SK-N-SH (cell line): Measurements from ENCODE around the gene FBLIM1. TPM values are rescaled to one million over a fixed set of nuclear protein-coding genes. Genes with fewer than 3 reads are reported as not detected.

Source experiments
- CTCF ChIA-PET: fragments of 300-600, 350-600 bp; formaldehyde crosslinking; extraction: SDS; loops from one replicate; lab custom pipeline; 2021; lab: Yijun Ruan, JAX
- POLR2A ChIA-PET: fragments of 350-600 bp; sonication (Branson Sonifier 250); formaldehyde crosslinking; extraction: SDS; loops from one replicate; lab custom pipeline; 2020; ENCODE audit warnings: antibody characterized with exemption, inconsistent platforms; lab: Yijun Ruan, JAX
- DNase-seq: peaks from one replicate; pipeline ENCODE4 v3.0.0; 2012
- H2AFZ ChIP-seq: fragments of 200-600 bp; sonication (generic); 2 replicates; pipeline ENCODE4 v1.8.1; 2016; ENCODE audit warnings: antibody characterized with exemption, mild to moderate bottlenecking, low read depth
- H3F3A ChIP-seq: fragments of 200-600 bp; sonication (generic); replicated peaks from 2 replicates; pipeline ENCODE3; 2016; ENCODE audit warnings: antibody characterized with exemption, mild to moderate bottlenecking; ENCODE audit not compliant: insufficient read depth
- H3K27ac ChIP-seq, 2 experiments: fragments of 200-500 bp in 1 of 2; fragments of 200-600 bp in 1 of 2; sonication (Bioruptor generic) in 1 of 2; sonication (generic), shearing (Covaris generic) in 1 of 2; 2 replicates each; pipeline versions ENCODE4 v1.5.1 to v1.6.1; 2014 to 2016; ENCODE audit warnings: low read depth in 2 of 2, inconsistent platforms in 1 of 2, low read length in 1 of 2, mild to moderate bottlenecking in 1 of 2, mixed read lengths in 1 of 2
- H3K27me3 ChIP-seq: fragments of 200-600 bp; sonication (generic), shearing (Covaris generic); 2 replicates; pipeline ENCODE4 v1.6.1; 2016; ENCODE audit warnings: mixed run types; ENCODE audit not compliant: insufficient read depth
- H3K36me3 ChIP-seq, 2 experiments: fragments of 200-500 bp in 1 of 2; fragments of 200-600 bp in 1 of 2; sonication (Bioruptor generic) in 1 of 2; sonication (generic) in 1 of 2; replicated peaks in 1 of 2; 2 replicates each; pipeline versions ENCODE3 to v1.5.1; 2014 to 2016; ENCODE audit warnings: low read length in 1 of 2, mild to moderate bottlenecking in 1 of 2; ENCODE audit not compliant: insufficient read depth in 2 of 2, control insufficient read depth in 1 of 2
- H3K4me1 ChIP-seq, 2 experiments: fragments of 200-500 bp in 1 of 2; fragments of 200-600 bp in 1 of 2; sonication (Bioruptor generic) in 1 of 2; sonication (generic), shearing (Covaris generic) in 1 of 2; 2 replicates each; pipeline versions ENCODE4 v1.5.1 to v1.6.1; 2014 to 2016; ENCODE audit warnings: low read depth in 1 of 2, low read length in 1 of 2, mixed run types in 1 of 2; ENCODE audit not compliant: insufficient read depth in 2 of 2, control insufficient read depth in 1 of 2
- H3K4me2 ChIP-seq: fragments of 200-600 bp; sonication (generic), shearing (Covaris generic); 2 replicates; pipeline ENCODE4 v1.6.1; 2017; ENCODE audit warnings: mixed run types
- H3K4me3 ChIP-seq, 2 experiments: fragments of 200-500 bp in 1 of 2; fragments of 200-600 bp in 1 of 2; sonication (Bioruptor generic) in 1 of 2; sonication (generic), shearing (Covaris generic) in 1 of 2; 2 replicates each; pipeline versions ENCODE4 v1.5.1 to v1.8.1; 2014 to 2016; ENCODE audit warnings: low read depth in 2 of 2, inconsistent platforms in 1 of 2, low read length in 1 of 2, mild to moderate bottlenecking in 1 of 2, mixed read lengths in 1 of 2, moderate library complexity in 1 of 2
- H3K79me2 ChIP-seq: fragments of 200-600 bp; sonication (generic); 2 replicates; pipeline ENCODE4 v1.8.1; 2017; ENCODE audit warnings: mild to moderate bottlenecking; ENCODE audit not compliant: insufficient read depth
- H3K9ac ChIP-seq: fragments of 200-600 bp; sonication (generic); 2 replicates; pipeline ENCODE4 v1.6.1; 2017; ENCODE audit warnings: mixed run types
- H3K9me2 ChIP-seq: fragments of 200-600 bp; sonication (generic); 2 replicates; pipeline ENCODE4 v1.6.1; 2017; ENCODE audit warnings: mixed run types
- H3K9me3 ChIP-seq: fragments of 200-600 bp; sonication (generic); 2 replicates; pipeline ENCODE4 v1.6.1; 2017; ENCODE audit warnings: mixed run types, mild to moderate bottlenecking, moderate library complexity
- H4K20me1 ChIP-seq: fragments of 200-600 bp; sonication (generic); 2 replicates; pipeline ENCODE4 v1.6.1; 2017; ENCODE audit warnings: mild to moderate bottlenecking, mixed run types; ENCODE audit not compliant: insufficient read depth
- CTCF ChIP-seq: fragments of 200-600 bp; sonication (generic); IDR thresholded peaks from 2 replicates; pipeline ENCODE4 v1.6.1; 2017; ENCODE audit warnings: antibody characterized with exemption, mild to moderate bottlenecking, moderate library complexity
- EZH2phosphoT487 ChIP-seq: fragments of 200-600 bp; sonication (generic); IDR thresholded peaks from 2 replicates; pipeline ENCODE4 v1.6.1; 2017; ENCODE audit warnings: low read depth, mixed run types, mild to moderate bottlenecking, antibody characterized with exemption, moderate library complexity, borderline replicate concordance
- FOSL2 ChIP-seq: IDR thresholded peaks from 2 replicates; pipeline ENCODE4 v1.4.0; 2012; ENCODE audit warnings: low read depth, mild to moderate bottlenecking, moderate library complexity, borderline replicate concordance
- FOXJ3 ChIP-seq: sonication (generic); formaldehyde crosslinking; IDR thresholded peaks from 2 replicates; pipeline ENCODE4 v1.5.1; 2020; ENCODE audit warnings: mild to moderate bottlenecking, missing genetic modification reagents
- FOXM1 ChIP-seq: IDR thresholded peaks from 2 replicates; pipeline ENCODE4 v1.4.0; 2012; ENCODE audit warnings: low read depth, mild to moderate bottlenecking
- GABPA ChIP-seq: IDR thresholded peaks from 2 replicates; pipeline ENCODE4 v1.4.0; 2012; ENCODE audit warnings: low read depth, mild to moderate bottlenecking
- MEF2A ChIP-seq: IDR thresholded peaks from 2 replicates; pipeline ENCODE4 v1.4.0; 2012; ENCODE audit warnings: low read depth, borderline replicate concordance
- MXI1 ChIP-seq: IDR thresholded peaks from 2 replicates; pipeline ENCODE4 v1.6.1; 2012; ENCODE audit warnings: mild to moderate bottlenecking, low read depth, low read length, improper control_type of control experiment
- NFIC ChIP-seq: IDR thresholded peaks from 2 replicates; pipeline ENCODE4 v1.4.0; 2012; ENCODE audit warnings: borderline replicate concordance
- PBX3 ChIP-seq: IDR thresholded peaks from 2 replicates; pipeline ENCODE4; 2012
- RAD21 ChIP-seq: IDR thresholded peaks from 2 replicates; pipeline ENCODE4 v1.6.1; 2012; ENCODE audit warnings: mild to moderate bottlenecking, low read length
- REST ChIP-seq: IDR thresholded peaks from 2 replicates; pipeline ENCODE4 v1.6.1; 2012; ENCODE audit warnings: mild to moderate bottlenecking, low read depth, low read length, moderate library complexity
- RXRA ChIP-seq: IDR thresholded peaks from 2 replicates; pipeline ENCODE4 v1.4.0; 2012; ENCODE audit warnings: low read depth, mild to moderate bottlenecking, borderline replicate concordance
- SMC3 ChIP-seq: IDR thresholded peaks from 2 replicates; pipeline ENCODE4 v1.6.1; 2012; ENCODE audit warnings: low read depth, low read length, improper control_type of control experiment
- TCF12 ChIP-seq: IDR thresholded peaks from 2 replicates; pipeline ENCODE4 v1.4.0; 2012
- TEAD4 ChIP-seq: IDR thresholded peaks from 2 replicates; pipeline ENCODE4 v1.4.0; 2012; ENCODE audit warnings: mild to moderate bottlenecking, borderline replicate concordance; ENCODE audit not compliant: insufficient read depth
- YY1 ChIP-seq: IDR thresholded peaks from 2 replicates; pipeline ENCODE4 v1.4.0; 2012; ENCODE audit warnings: low read depth, mild to moderate bottlenecking
- WGBS: methylation state at CpG from one replicate; pipeline ENCODE4 v1.1.6; 2017; ENCODE audit warnings: low lambda C conversion rate; 5-methylcytosine and 5-hydroxymethylcytosine counted together
- polyA plus RNA-seq, 3 experiments: library from polyadenylated mRNA; depleted of rRNA; stranded (reverse); fragments of >200 nt; gene quantifications; 2 replicates each; pipeline ENCODE4 v1.2.3, GENCODE V29; 2012
- TF ChIP-seq, protein P1 (sequence below): IDR thresholded peaks from 2 replicates; pipeline ENCODE4 v1.4.0; 2012; ENCODE audit warnings: low read depth
- TF ChIP-seq, protein P2 (sequence below): IDR thresholded peaks from 2 replicates; pipeline ENCODE4 v1.4.0; 2012; ENCODE audit warnings: low read depth, borderline replicate concordance
- TF ChIP-seq, protein P3 (sequence below): fragments of 150-350 bp; IDR thresholded peaks from 2 replicates; pipeline ENCODE4 v1.6.1; 2017; ENCODE audit warnings: antibody characterized with exemption, low read length, low read depth, borderline replicate concordance

Gene FBLIM1
- polyA plus RNA-seq, 1 of the 3 experiments (the other 2 are of a cell fraction): 89.8 TPM

GRCh38 chr1:15727424-15727823, 31.2 kb upstream of the FBLIM1 start (continued):
- TF ChIP-seq GABPA (no peak), NFIC (no peak), RXRA (no peak)
- TF ChIP-seq, protein P1, sequence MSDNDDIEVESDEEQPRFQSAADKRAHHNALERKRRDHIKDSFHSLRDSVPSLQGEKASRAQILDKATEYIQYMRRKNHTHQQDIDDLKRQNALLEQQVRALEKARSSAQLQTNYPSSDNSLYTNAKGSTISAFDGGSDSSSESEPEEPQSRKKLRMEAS: no peak
- TF ChIP-seq, protein P2, sequence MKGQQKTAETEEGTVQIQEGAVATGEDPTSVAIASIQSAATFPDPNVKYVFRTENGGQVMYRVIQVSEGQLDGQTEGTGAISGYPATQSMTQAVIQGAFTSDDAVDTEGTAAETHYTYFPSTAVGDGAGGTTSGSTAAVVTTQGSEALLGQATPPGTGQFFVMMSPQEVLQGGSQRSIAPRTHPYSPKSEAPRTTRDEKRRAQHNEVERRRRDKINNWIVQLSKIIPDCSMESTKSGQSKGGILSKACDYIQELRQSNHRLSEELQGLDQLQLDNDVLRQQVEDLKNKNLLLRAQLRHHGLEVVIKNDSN: no peak
- TF ChIP-seq, all 33 proteins: peak for 0

GRCh38 chr1:15727866-15728534, 30.6 kb upstream of the FBLIM1 start:
- H3K27ac ChIP-seq: no peak overlapping the region
- H3K27me3 ChIP-seq: no peaks in the 10 kb centered on the region
- no peak overlapping the region for H3K4me3 ChIP-seq
- H3K9me3 ChIP-seq: no peaks in the 10 kb centered on the region
- no peaks in the 10 kb centered on the region for H3K4me1 ChIP-seq
- H3K4me2 ChIP-seq: no peak overlapping the region
- H3F3A ChIP-seq: no peaks in the 10 kb centered on the region
- 97% methylated on average over 6 of the region's 23 CpGs for WGBS
- ChIA-PET CTCF (interaction anchor here (1.2 kb wide), 1 partner anchor 22 kb away, joined by 3 read pairs; no protein-coding TSS in a partner anchor), POLR2A (interaction anchor here (1.2 kb wide), 1 partner anchor 10 kb away, joined by 3 read pairs; no protein-coding TSS in a partner anchor)
- no peak for TF ChIP-seq SMC3
- no peak for TF ChIP-seq TEAD4
- no peak for TF ChIP-seq TCF12
- TF ChIP-seq MEF2A: no peak
- TF ChIP-seq FOSL2: no peak
- no peak for TF ChIP-seq RAD21
- no peak for TF ChIP-seq FOXM1
- TF ChIP-seq EZH2phosphoT487: no peak
- TF ChIP-seq MXI1: no peak
- TF ChIP-seq, protein P3, sequence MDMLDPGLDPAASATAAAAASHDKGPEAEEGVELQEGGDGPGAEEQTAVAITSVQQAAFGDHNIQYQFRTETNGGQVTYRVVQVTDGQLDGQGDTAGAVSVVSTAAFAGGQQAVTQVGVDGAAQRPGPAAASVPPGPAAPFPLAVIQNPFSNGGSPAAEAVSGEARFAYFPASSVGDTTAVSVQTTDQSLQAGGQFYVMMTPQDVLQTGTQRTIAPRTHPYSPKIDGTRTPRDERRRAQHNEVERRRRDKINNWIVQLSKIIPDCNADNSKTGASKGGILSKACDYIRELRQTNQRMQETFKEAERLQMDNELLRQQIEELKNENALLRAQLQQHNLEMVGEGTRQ: no peak
- no peak for TF ChIP-seq CTCF
- TF ChIP-seq REST: no peak
- no peak for TF ChIP-seq FOXJ3 (CRISPR knock-in tag)
- TF ChIP-seq PBX3: no peak
- no peak for TF ChIP-seq YY1
- no peak for TF ChIP-seq RXRA
- DNase-seq: no peak
- no peaks in the 10 kb centered on the region for H3K79me2 ChIP-seq
- H3K36me3 ChIP-seq: peaks cover 0 to 77% of the 10 kb centered on the region in 2 experiments
- H4K20me1 ChIP-seq: no peaks in the 10 kb centered on the region
- H3K9ac ChIP-seq: no peak overlapping the region
- H2AFZ ChIP-seq: no peak overlapping the region
- H3K9me2 ChIP-seq: no peaks in the 10 kb centered on the region
